ENCODE measurements around the gene SRRM3. TPM values are rescaled to one million over a fixed set of nuclear protein-coding genes. Genes with fewer than 3 reads are reported as not detected.

Gene SRRM3
- total RNA-seq, 1 donor from 2014 or later, result not detected

- ChIA-PET POLR2A (no interaction called here), CTCF (no interaction called here)
- Mint-ChIP-seq H3K27me3 (peaks cover 26% of the 10 kb centered on the region), H3K4me1 (no peaks in the 10 kb centered on the region), H3K36me3 (ENCODE audit: low read depth) (no peaks in the 10 kb centered on the region), H3K9me3 (no peaks in the 10 kb centered on the region), H3K27ac (no peak overlapping the region), H3K4me3 (no peak overlapping the region)
- intact Hi-C loops (cut with micrococcal nuclease), result no loop called here
- DNase-seq (no peak), ATAC-seq (ENCODE audit: low read depth) (no peak)
- no peak for TF ChIP-seq CTCF (IDR thresholded peaks at IDR 0.05)
Measured at GRCh38 chr7:76216381-76217082, 14.8 kb downstream of the SRRM3 start.

GRCh38 chr7:76217942-76218566 is 16.4 kb downstream of the SRRM3 start:
- no peaks in the 10 kb centered on the region for H3K4me1 Mint-ChIP-seq
- H3K27me3 Mint-ChIP-seq, result peaks cover 36% of the 10 kb centered on the region
- no peak overlapping the region for H3K4me3 Mint-ChIP-seq
- intact Hi-C loops (cut with micrococcal nuclease), result no loop called here
- TF ChIP-seq CTCF (IDR thresholded peaks at IDR 0.05), result no peak
- no peaks in the 10 kb centered on the region for H3K36me3 Mint-ChIP-seq (ENCODE audit: low read depth)
- DNase-seq (no peak), ATAC-seq (ENCODE audit: low read depth) (no peak)
- ChIA-PET POLR2A (no interaction called here), CTCF (no interaction called here)
- no peak overlapping the region for H3K27ac Mint-ChIP-seq
- H3K9me3 Mint-ChIP-seq, result no peaks in the 10 kb centered on the region

- Mint-ChIP-seq H3K9me3 (no peaks in the 10 kb centered on the region), H3K27me3 (peaks cover 44% of the 10 kb centered on the region), H3K4me1 (no peaks in the 10 kb centered on the region), H3K4me3 (no peak overlapping the region), H3K27ac (no peak overlapping the region), H3K36me3 (ENCODE audit: low read depth) (no peaks in the 10 kb centered on the region)
- no peak for DNase-seq
- no peak for TF ChIP-seq CTCF (IDR thresholded peaks at IDR 0.05)
- intact Hi-C loops (cut with micrococcal nuclease), result no loop called here
- CTCF ChIA-PET, result no interaction called here
- ATAC-seq (ENCODE audit: low read depth), result no peak
- POLR2A ChIA-PET, result no interaction called here
Measured at GRCh38 chr7:76220185-76221057, 18.7 kb downstream of the SRRM3 start.

- H3K27ac Mint-ChIP-seq, result no peak overlapping the region
- no peaks in the 10 kb centered on the region for H3K9me3 Mint-ChIP-seq
- no peaks in the 10 kb centered on the region for H3K36me3 Mint-ChIP-seq (ENCODE audit: low read depth)
- ATAC-seq (ENCODE audit: low read depth) (no peak), DNase-seq (no peak)
- H3K4me1 Mint-ChIP-seq, result no peaks in the 10 kb centered on the region
- TF ChIP-seq CTCF (IDR thresholded peaks at IDR 0.05), result no peak
- peaks cover 43% of the 10 kb centered on the region for H3K27me3 Mint-ChIP-seq
- CTCF ChIA-PET, result no interaction called here
- intact Hi-C loops (cut with micrococcal nuclease), result no loop called here
- no peak overlapping the region for H3K4me3 Mint-ChIP-seq
- POLR2A ChIA-PET, result no interaction called here
Measured at GRCh38 chr7:76222333-76222732, 20.6 kb downstream of the SRRM3 start.

GRCh38 chr7:76222839-76223238 is 21.1 kb downstream of the SRRM3 start:
- Mint-ChIP-seq H3K4me1 (no peaks in the 10 kb centered on the region), H3K36me3 (ENCODE audit: low read depth) (no peaks in the 10 kb centered on the region), H3K9me3 (no peaks in the 10 kb centered on the region), H3K4me3 (no peak overlapping the region), H3K27me3 (peaks cover 42% of the 10 kb centered on the region), H3K27ac (no peak overlapping the region)
- ChIA-PET CTCF (no interaction called here), POLR2A (no interaction called here)
- DNase-seq (no peak), ATAC-seq (ENCODE audit: low read depth) (no peak)
- TF ChIP-seq CTCF (IDR thresholded peaks at IDR 0.05), result no peak
- intact Hi-C loops (cut with micrococcal nuclease), result no loop called here

All from activated B cell treated with CpG ODN at 0.5 μM for 24 hours (primary cell).